Neural crest cell (in vitro differentiated cells): ENCODE data around the gene TSPAN17. TPM values are rescaled to one million over a fixed set of nuclear protein-coding genes. Genes with fewer than 3 reads are reported as not detected.

Experiments
- DNase-seq: peaks from one replicate; pipeline ENCODE4 v3.0.0; 2021; ENCODE audit warnings: low read depth, mixed read lengths, low spot score
- H3K27ac Mint-ChIP-seq: one replicate; pipeline ENCODE4 v1.8.0; 2021; ENCODE audit warnings: mild to moderate bottlenecking, mixed read lengths; ENCODE audit not compliant: unreplicated experiment
- H3K27me3 Mint-ChIP-seq: 2 replicates; pipeline ENCODE4 v1.8.0; 2021; ENCODE audit warnings: low read depth, mild to moderate bottlenecking, mixed read lengths
- H3K36me3 Mint-ChIP-seq: 2 replicates; pipeline ENCODE4 v1.8.0; 2021; ENCODE audit warnings: low read depth, mild to moderate bottlenecking, mixed read lengths
- H3K4me1 Mint-ChIP-seq: 2 replicates; pipeline ENCODE4 v1.8.0; 2021; ENCODE audit warnings: mixed read lengths
- H3K4me3 Mint-ChIP-seq: one replicate; pipeline ENCODE4 v1.8.0; 2021; ENCODE audit warnings: mild to moderate bottlenecking, mixed read lengths
- H3K9me3 Mint-ChIP-seq: 2 replicates; pipeline ENCODE4 v1.8.0; 2021; ENCODE audit warnings: mixed read lengths
- total RNA-seq: library from RNA; stranded (reverse); gene quantifications from 2 replicates; pipeline ENCODE4 v1.2.1, GENCODE V29; 2021
- TF ChIP-seq, protein P1 (sequence below): fragments of 200-600 bp; sonication (generic); conservative IDR thresholded peaks from 2 replicates; pipeline ENCODE4 v1.5.0; 2021; ENCODE audit warnings: antibody characterized with exemption, mild to moderate bottlenecking

TSPAN17 gene
- total RNA-seq, 1 donor from 2014 or later = 40.9 TPM

DNA sequence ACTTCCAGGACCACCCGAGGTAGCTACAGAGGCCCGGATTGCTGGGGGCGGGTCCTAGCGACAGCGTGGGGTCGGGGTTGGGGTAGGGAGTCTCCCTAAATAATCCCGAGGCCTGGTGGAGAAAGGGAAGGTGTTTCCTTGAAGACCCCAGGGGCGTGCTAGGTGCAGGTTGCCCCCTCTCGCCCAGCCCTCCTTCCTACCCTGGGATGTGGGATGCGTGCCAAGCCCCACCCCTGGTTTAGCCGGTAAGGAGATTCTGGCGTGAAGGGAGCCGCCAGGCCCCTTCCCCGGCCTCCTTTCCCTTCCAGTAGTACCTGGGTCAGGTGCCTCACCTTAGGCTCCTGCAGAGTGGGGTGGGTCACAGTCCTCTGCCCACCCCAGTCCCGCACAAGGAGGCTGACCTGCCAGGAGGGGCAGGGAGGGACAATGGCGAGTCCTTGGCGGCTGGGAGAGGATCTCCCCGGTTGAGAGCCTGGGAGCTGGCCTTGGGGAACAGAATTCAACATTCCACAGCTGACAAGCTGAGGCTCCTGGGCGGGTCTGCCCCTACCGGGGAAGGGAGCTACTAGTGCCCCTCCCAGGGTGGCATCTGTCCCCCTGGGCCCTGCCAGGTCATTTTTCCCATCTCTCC lies 674 bp downstream of the TSPAN17 start:
- peak overlapping the region; percentile 75 for H3K27ac Mint-ChIP-seq
- H3K36me3 Mint-ChIP-seq = no peaks in the 10 kb centered on the region
- peak overlapping the region; percentile 84 for H3K4me3 Mint-ChIP-seq
- no peaks in the 10 kb centered on the region for H3K27me3 Mint-ChIP-seq
- H3K4me1 Mint-ChIP-seq = peaks cover 17% of the 10 kb centered on the region
- DNase-seq = no peak
- H3K9me3 Mint-ChIP-seq = no peaks in the 10 kb centered on the region
- TF ChIP-seq, protein P1, sequence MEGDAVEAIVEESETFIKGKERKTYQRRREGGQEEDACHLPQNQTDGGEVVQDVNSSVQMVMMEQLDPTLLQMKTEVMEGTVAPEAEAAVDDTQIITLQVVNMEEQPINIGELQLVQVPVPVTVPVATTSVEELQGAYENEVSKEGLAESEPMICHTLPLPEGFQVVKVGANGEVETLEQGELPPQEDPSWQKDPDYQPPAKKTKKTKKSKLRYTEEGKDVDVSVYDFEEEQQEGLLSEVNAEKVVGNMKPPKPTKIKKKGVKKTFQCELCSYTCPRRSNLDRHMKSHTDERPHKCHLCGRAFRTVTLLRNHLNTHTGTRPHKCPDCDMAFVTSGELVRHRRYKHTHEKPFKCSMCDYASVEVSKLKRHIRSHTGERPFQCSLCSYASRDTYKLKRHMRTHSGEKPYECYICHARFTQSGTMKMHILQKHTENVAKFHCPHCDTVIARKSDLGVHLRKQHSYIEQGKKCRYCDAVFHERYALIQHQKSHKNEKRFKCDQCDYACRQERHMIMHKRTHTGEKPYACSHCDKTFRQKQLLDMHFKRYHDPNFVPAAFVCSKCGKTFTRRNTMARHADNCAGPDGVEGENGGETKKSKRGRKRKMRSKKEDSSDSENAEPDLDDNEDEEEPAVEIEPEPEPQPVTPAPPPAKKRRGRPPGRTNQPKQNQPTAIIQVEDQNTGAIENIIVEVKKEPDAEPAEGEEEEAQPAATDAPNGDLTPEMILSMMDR = no peak

DNA sequence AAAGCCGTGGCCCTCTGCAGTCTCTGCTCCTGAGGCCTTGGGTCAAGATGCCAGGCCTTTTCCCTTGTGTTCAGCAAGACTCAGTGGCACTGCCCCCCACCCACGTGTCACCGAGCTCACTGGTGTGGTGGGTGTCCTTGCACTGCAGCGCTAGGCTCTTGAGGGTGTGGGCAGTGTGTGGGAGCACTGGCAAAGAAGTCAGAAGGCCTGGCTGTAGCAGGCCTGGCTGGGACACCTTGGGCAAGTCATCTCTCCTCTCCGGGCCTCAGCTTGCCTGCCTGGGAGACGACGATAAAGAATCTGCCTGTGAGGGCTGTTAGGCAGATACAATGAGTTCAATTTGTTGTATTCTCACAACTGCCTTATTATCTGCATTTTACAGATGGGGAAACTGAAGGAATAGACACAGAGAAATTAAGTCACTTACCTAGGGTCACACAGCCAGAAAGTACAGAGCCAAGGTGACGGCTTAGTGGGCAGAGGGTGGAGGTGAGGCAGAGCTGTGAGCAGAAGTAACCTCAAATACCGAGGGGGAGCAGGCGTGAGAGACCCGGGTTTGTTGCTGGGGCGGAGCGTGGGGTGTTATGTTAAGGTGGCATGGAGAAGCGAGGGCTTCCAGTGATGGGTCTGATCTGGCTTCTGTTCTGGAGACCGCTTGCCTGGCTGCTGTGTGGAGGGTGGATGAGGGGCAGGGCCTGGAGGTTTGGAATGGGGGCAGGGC lies 1.4 kb downstream of the TSPAN17 start:
- Mint-ChIP-seq H3K36me3 (peaks cover 3% of the 10 kb centered on the region), H3K4me1 (peaks cover 17% of the 10 kb centered on the region), H3K4me3 (peak overlapping the region; percentile 67), H3K27me3 (no peaks in the 10 kb centered on the region), H3K9me3 (no peaks in the 10 kb centered on the region), H3K27ac (no peak overlapping the region)
- no peak for DNase-seq
- TF ChIP-seq, protein P1 = no peak

DNA sequence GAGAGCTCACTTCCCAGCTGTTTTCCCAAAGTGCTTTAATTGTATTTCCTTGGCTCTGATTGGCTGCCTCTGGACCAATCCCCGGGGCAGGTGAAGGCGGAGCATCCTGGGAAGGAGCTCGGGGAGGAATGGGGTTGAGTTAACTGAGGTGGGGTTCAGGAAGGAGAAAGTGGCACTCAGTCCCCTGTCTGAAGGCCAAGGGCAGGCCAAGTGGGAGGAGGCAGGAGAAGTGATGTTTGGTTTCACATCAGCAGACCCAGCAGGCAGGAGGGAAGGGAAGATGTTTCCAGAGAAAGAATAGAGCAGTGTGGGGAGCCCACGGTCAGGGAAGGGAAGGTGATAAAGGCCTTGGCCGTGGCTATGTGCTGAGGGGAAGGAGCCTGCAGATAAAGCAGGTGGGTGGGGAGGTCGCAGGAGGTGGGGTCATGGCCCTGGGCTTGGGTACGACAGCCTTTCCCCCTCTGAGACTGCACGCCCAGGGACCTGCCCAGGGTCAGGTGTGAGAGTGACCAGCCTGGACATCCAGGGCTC lies 3.1 kb downstream of the TSPAN17 start:
- H3K4me3 Mint-ChIP-seq = peak overlapping the region; percentile 41
- DNase-seq = no peak
- H3K4me1 Mint-ChIP-seq = peaks cover 17% of the 10 kb centered on the region
- peaks cover 3% of the 10 kb centered on the region for H3K36me3 Mint-ChIP-seq
- H3K9me3 Mint-ChIP-seq = no peaks in the 10 kb centered on the region
- H3K27ac Mint-ChIP-seq = peak overlapping the region; percentile 31
- no peaks in the 10 kb centered on the region for H3K27me3 Mint-ChIP-seq
- TF ChIP-seq, protein P1 = no peak

DNA sequence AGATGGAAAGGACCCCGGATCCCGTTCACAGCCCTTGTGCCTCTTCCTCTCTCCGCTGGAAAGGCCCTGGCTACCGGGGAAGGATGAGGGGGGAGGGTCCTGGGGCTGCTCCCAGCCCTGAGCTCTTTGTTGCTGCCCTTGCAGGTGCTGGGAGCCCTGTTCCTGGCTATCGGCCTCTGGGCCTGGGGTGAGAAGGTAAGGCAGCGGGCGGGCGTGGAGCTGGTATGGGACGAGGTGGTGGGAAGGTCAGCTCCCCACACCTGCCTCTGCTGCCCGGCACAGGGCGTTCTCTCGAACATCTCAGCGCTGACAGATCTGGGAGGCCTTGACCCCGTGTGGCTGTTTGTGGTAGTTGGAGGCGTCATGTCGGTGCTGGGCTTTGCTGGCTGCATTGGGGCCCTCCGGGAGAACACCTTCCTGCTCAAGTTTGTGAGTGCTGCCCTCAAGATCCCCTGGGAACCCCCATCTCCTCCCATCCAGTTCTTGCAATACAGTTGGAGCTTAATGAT lies 4.2 kb downstream of the TSPAN17 start:
- DNase-seq = no peak
- Mint-ChIP-seq H3K9me3 (no peaks in the 10 kb centered on the region), H3K4me3 (no peak overlapping the region), H3K27me3 (no peaks in the 10 kb centered on the region), H3K36me3 (peaks cover 3% of the 10 kb centered on the region), H3K27ac (no peak overlapping the region), H3K4me1 (peaks cover 17% of the 10 kb centered on the region)
- TF ChIP-seq, protein P1 = no peak

DNA sequence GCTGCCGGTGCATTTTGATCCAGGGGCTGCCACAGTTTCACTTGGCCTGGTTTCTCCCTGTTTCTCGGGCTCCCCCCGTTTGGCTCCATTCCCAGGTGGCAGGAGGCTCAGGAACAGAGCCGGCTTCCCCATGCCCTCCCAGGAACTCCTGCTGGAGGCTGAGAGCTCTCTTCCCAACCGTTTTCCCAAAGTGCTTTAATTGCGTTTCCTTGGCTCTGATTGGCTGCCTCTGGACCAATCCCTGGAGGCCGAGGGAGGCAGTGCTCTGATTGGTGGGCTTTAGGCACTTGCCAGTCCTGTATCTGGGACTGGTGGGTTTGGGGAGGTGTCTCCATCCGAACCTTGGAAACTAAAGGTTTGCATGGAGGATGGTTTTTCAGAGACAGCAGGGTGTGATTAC lies 4.9 kb downstream of the TSPAN17 start:
- Mint-ChIP-seq H3K4me1 (peaks cover 11% of the 10 kb centered on the region), H3K36me3 (peaks cover 3% of the 10 kb centered on the region), H3K27me3 (no peaks in the 10 kb centered on the region), H3K4me3 (no peak overlapping the region), H3K9me3 (no peaks in the 10 kb centered on the region), H3K27ac (no peak overlapping the region)
- no peak for DNase-seq
- TF ChIP-seq, protein P1 = no peak
